GM12878 (cell line): ENCODE measurements around the gene CATSPERZ. TPM values are rescaled to one million over a fixed set of nuclear protein-coding genes. Genes with fewer than 3 reads are reported as not detected.

ENCODE experiments used
- BRCA1 ChIP-seq: IDR thresholded peaks from 2 replicates; pipeline ENCODE4 v1.6.1; 2011; ENCODE audit warnings: low read depth, low read length, improper control_type of control experiment
- CHD2 ChIP-seq: IDR thresholded peaks from 2 replicates; pipeline ENCODE4 v1.6.1; 2011; ENCODE audit warnings: low read depth, low read length, improper control_type of control experiment, borderline replicate concordance
- EGR1 ChIP-seq, 2 experiments: IDR thresholded peaks; 1 replicate in 1 of 2; 2 replicates in 1 of 2; pipeline ENCODE4 v1.6.1; 2011 to 2012; ENCODE audit warnings: low read depth in 2 of 2, low read length in 2 of 2, borderline replicate concordance in 1 of 2, mild to moderate bottlenecking in 1 of 2, moderate library complexity in 1 of 2
- GATAD2B ChIP-seq: fragments of 450-650 bp; conservative IDR thresholded peaks from 2 replicates; pipeline ENCODE4 v1.6.1; 2017; ENCODE audit warnings: low read depth, mild to moderate bottlenecking, moderate library complexity
- HDAC6 ChIP-seq: fragments of 200-600 bp; sonication (generic); IDR thresholded peaks from one replicate; pipeline ENCODE4 v1.8.0; 2017; ENCODE audit warnings: antibody characterized with exemption; ENCODE audit not compliant: unreplicated experiment
- IKZF1 ChIP-seq: fragments of 450-650 bp; conservative IDR thresholded peaks from 2 replicates; pipeline ENCODE4 v1.6.1; 2017; ENCODE audit warnings: antibody characterized with exemption, mild to moderate bottlenecking
- NFXL1 ChIP-seq: fragments of 450-650 bp; IDR thresholded peaks from 2 replicates; pipeline ENCODE4 v1.6.1; 2017; ENCODE audit warnings: antibody characterized with exemption, mild to moderate bottlenecking, borderline replicate concordance
- RAD21 ChIP-seq: IDR thresholded peaks from 2 replicates; pipeline ENCODE4 v1.6.1; 2011; ENCODE audit warnings: mild to moderate bottlenecking, low read depth, low read length, moderate library complexity; ENCODE audit not compliant: insufficient read depth
- SMARCA5 ChIP-seq: fragments of 450-650 bp; IDR thresholded peaks from 2 replicates; pipeline ENCODE4 v1.6.1; 2017; ENCODE audit warnings: mild to moderate bottlenecking
- SMC3 ChIP-seq: IDR thresholded peaks from 2 replicates; pipeline ENCODE4 v1.6.1; 2011; ENCODE audit warnings: low read length, improper control_type of control experiment, borderline replicate concordance
- SP1 ChIP-seq: IDR thresholded peaks from one replicate; pipeline ENCODE4 v1.6.1; 2011; ENCODE audit warnings: low read depth, low read length
- STAT3 ChIP-seq: IDR thresholded peaks from 2 replicates; pipeline ENCODE4 v1.6.1; 2011; ENCODE audit warnings: low read depth, low read length, improper control_type of control experiment
- TCF12 ChIP-seq: IDR thresholded peaks from 2 replicates; pipeline ENCODE4 v1.6.1; 2011; ENCODE audit warnings: low read depth, mild to moderate bottlenecking, low read length
- ZNF384 ChIP-seq: IDR thresholded peaks from 2 replicates; pipeline ENCODE4 v1.6.1; 2012; ENCODE audit warnings: low read depth, mild to moderate bottlenecking, low read length, improper control_type of control experiment, borderline replicate concordance
- polyA plus RNA-seq, 11 experiments: library from polyadenylated mRNA; depleted of rRNA in 4 of 11; unstranded in 6 of 11; stranded (reverse) in 5 of 11; fragments of >200 nt; fragmentation: Nextera tagmentation in 4 of 11; fragmentation: Illumina TruSeq in 1 of 11; extraction: Ambion mirVana in 4 of 11; extraction: Trizol in 1 of 11; gene quantifications; 1 replicate in 1 of 11; 2 replicates in 10 of 11; pipeline versions ENCODE4 v1.2.1 to v1.2.3, GENCODE V29; 2011 to 2016; ENCODE audit warnings: inconsistent platforms in 2 of 11, missing spikeins in 2 of 11, low read depth in 1 of 11
- total RNA-seq, 4 experiments: library from RNA; depleted of rRNA in 3 of 4; stranded (reverse); fragments of >200 nt in 3 of 4; fragmentation: Illumina TruSeq in 1 of 4; extraction: Trizol in 1 of 4; gene quantifications; 2 replicates each; pipeline versions ENCODE4 v1.2.1 to v1.2.3, GENCODE V29; 2013 to 2021
- TF ChIP-seq, protein P1 (sequence below), 3 experiments: IDR thresholded peaks in 2 of 3; conservative IDR thresholded peaks in 1 of 3; 2 replicates each; pipeline ENCODE4 v1.5.1; 2011; ENCODE audit warnings: low read depth in 3 of 3, low read length in 3 of 3, mild to moderate bottlenecking in 3 of 3, control low read depth in 2 of 3, moderate library complexity in 2 of 3, inconsistent platforms in 1 of 3, mixed read lengths in 1 of 3; ENCODE audit not compliant: control insufficient read depth in 2 of 3, insufficient read depth in 1 of 3; ENCODE audit errors: extremely low read depth in 1 of 3
- TF ChIP-seq, protein P2 (sequence below): fragments of 450-650 bp; IDR thresholded peaks from 2 replicates; pipeline ENCODE4 v1.6.1; 2017; ENCODE audit warnings: mild to moderate bottlenecking, moderate library complexity
- TF ChIP-seq, protein P3 (sequence below): IDR thresholded peaks from 2 replicates; pipeline ENCODE4 v1.6.1; 2012; ENCODE audit warnings: low read depth, low read length, improper control_type of control experiment
- TF ChIP-seq, protein P4 (sequence below): fragments of 450-650 bp; IDR thresholded peaks from 2 replicates; pipeline ENCODE4 v1.6.1; 2018; ENCODE audit warnings: mild to moderate bottlenecking, low read depth, moderate library complexity; ENCODE audit not compliant: partially characterized antibody

The CATSPERZ gene
- total and polyA plus RNA-seq, 10 of the 15 experiments (the other 5 are each of a cell fraction or from before 2014, with no cell fraction given) = 0.12 to 0.31 TPM; not detected in 8

DNA sequence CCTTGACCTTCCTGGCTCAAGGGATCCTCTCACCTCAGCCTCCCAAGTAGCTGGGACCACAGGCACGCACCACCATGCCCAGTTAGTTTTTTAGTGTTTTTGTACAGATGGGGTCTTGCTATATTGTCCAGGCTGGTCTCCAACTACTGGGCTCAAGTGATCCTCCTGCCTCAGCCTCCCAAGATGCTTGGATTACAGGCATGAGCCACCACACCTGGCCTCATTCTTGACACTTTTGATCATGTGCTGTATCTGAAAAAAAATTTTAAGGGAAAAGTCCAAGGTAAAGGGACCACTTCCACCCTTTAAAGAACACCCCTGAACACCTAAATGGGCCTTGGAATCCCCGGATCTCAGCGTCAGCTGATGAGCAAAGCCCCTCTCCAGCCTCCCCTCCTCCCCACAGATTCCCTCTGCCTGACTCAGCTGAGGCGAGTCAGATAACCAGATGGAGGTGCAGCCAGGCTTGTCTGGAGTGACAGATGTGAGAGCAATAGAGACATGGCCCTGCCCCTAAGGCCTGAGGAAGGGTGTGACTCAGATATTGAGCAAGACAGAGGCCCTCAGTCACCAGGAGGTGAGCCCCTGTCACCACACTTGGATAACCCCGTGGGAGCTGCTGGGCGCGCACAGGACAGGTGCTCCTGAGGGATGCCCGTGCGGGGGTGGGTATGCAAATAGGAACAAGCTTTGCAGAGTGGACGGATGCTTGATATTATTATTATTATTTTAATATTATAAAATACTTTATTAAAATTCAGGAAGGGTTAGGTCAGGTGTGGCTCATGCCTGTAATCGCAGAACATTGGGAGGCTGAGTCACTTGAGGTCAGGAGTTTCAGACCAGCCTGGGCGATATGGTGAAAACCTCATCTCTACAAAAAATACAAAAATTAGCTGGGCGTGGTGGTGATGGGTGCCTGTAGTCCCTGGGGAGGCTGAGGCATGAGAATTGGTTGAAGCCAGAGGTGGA, 34.9 kb downstream of the CATSPERZ start (continued):
- TF ChIP-seq, protein P1, sequence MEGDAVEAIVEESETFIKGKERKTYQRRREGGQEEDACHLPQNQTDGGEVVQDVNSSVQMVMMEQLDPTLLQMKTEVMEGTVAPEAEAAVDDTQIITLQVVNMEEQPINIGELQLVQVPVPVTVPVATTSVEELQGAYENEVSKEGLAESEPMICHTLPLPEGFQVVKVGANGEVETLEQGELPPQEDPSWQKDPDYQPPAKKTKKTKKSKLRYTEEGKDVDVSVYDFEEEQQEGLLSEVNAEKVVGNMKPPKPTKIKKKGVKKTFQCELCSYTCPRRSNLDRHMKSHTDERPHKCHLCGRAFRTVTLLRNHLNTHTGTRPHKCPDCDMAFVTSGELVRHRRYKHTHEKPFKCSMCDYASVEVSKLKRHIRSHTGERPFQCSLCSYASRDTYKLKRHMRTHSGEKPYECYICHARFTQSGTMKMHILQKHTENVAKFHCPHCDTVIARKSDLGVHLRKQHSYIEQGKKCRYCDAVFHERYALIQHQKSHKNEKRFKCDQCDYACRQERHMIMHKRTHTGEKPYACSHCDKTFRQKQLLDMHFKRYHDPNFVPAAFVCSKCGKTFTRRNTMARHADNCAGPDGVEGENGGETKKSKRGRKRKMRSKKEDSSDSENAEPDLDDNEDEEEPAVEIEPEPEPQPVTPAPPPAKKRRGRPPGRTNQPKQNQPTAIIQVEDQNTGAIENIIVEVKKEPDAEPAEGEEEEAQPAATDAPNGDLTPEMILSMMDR (IDR thresholded peaks at IDR 0.05 in 2 of 3, conservative IDR thresholded peaks at IDR 0.05 in 1 of 3; ENCODE audit: control insufficient read depth in 2 of 3, extremely low read depth in 1 of 3, insufficient read depth in 1 of 3, low read depth in 3 of 3, low read length in 3 of 3) = peak in 1 of 3 experiments; percentile 24; a peak in 1 of 6 replicates
- TF ChIP-seq, protein P2, sequence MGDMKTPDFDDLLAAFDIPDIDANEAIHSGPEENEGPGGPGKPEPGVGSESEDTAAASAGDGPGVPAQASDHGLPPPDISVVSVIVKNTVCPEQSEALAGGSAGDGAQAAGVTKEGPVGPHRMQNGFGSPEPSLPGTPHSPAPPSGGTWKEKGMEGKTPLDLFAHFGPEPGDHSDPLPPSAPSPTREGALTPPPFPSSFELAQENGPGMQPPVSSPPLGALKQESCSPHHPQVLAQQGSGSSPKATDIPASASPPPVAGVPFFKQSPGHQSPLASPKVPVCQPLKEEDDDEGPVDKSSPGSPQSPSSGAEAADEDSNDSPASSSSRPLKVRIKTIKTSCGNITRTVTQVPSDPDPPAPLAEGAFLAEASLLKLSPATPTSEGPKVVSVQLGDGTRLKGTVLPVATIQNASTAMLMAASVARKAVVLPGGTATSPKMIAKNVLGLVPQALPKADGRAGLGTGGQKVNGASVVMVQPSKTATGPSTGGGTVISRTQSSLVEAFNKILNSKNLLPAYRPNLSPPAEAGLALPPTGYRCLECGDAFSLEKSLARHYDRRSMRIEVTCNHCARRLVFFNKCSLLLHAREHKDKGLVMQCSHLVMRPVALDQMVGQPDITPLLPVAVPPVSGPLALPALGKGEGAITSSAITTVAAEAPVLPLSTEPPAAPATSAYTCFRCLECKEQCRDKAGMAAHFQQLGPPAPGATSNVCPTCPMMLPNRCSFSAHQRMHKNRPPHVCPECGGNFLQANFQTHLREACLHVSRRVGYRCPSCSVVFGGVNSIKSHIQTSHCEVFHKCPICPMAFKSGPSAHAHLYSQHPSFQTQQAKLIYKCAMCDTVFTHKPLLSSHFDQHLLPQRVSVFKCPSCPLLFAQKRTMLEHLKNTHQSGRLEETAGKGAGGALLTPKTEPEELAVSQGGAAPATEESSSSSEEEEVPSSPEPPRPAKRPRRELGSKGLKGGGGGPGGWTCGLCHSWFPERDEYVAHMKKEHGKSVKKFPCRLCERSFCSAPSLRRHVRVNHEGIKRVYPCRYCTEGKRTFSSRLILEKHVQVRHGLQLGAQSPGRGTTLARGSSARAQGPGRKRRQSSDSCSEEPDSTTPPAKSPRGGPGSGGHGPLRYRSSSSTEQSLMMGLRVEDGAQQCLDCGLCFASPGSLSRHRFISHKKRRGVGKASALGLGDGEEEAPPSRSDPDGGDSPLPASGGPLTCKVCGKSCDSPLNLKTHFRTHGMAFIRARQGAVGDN = 0 out of 2 replicates have a peak, but pooled peaks have one; percentile 16
- peak in 1 of 2 experiments; percentile 97; a peak in 2 of 3 replicates for TF ChIP-seq EGR1 (IDR thresholded peaks at IDR 0.05; ENCODE audit: borderline replicate concordance in 1 of 2, low read depth in 2 of 2, low read length in 2 of 2)
- no peak for TF ChIP-seq GATAD2B
- TF ChIP-seq SP1 = no peak
- peak; percentile 77 for TF ChIP-seq TCF12
- no peak for TF ChIP-seq HDAC6
- TF ChIP-seq ZNF384 = peak; percentile 26; the same call in 1 of the 2 replicates
- no peak; the same call in 1 of the 2 replicates for TF ChIP-seq CHD2
- TF ChIP-seq BRCA1 = no peak
- TF ChIP-seq NFXL1 = no peak
- no peak for TF ChIP-seq STAT3
- TF ChIP-seq RAD21 = no peak
- TF ChIP-seq, protein P3, sequence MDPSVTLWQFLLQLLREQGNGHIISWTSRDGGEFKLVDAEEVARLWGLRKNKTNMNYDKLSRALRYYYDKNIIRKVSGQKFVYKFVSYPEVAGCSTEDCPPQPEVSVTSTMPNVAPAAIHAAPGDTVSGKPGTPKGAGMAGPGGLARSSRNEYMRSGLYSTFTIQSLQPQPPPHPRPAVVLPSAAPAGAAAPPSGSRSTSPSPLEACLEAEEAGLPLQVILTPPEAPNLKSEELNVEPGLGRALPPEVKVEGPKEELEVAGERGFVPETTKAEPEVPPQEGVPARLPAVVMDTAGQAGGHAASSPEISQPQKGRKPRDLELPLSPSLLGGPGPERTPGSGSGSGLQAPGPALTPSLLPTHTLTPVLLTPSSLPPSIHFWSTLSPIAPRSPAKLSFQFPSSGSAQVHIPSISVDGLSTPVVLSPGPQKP = no peak
- TF ChIP-seq, protein P4, sequence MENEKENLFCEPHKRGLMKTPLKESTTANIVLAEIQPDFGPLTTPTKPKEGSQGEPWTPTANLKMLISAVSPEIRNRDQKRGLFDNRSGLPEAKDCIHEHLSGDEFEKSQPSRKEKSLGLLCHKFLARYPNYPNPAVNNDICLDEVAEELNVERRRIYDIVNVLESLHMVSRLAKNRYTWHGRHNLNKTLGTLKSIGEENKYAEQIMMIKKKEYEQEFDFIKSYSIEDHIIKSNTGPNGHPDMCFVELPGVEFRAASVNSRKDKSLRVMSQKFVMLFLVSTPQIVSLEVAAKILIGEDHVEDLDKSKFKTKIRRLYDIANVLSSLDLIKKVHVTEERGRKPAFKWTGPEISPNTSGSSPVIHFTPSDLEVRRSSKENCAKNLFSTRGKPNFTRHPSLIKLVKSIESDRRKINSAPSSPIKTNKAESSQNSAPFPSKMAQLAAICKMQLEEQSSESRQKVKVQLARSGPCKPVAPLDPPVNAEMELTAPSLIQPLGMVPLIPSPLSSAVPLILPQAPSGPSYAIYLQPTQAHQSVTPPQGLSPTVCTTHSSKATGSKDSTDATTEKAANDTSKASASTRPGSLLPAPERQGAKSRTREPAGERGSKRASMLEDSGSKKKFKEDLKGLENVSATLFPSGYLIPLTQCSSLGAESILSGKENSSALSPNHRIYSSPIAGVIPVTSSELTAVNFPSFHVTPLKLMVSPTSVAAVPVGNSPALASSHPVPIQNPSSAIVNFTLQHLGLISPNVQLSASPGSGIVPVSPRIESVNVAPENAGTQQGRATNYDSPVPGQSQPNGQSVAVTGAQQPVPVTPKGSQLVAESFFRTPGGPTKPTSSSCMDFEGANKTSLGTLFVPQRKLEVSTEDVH = no peak
- TF ChIP-seq SMC3 = no peak
- TF ChIP-seq IKZF1 = peak; percentile 81
- peak; percentile 81 for TF ChIP-seq SMARCA5
